Head of caudate nucleus (tissue), 42 donors: ENCODE results near the gene PHGDH.
A peak's percentile ranks its signal among the peaks of the same experiment; 100 is the strongest.
"Not testable (repeated sequence)": the region's sequence is repeated elsewhere in the genome, so short reads cannot be mapped to it uniquely, and the experiment has no call there.

Source experiments
- DNase-seq, 42 donors: peaks; one replicate each; pipeline versions ENCODE4 v3.0.0 to v3.0.0-alpha.2; 2020 to 2021; ENCODE audit warnings: mixed read lengths in 7 of 42
- intact Hi-C: fragments of 100-400 bp; cut with DNase I; formaldehyde crosslinking; loops from one replicate; pipeline ENCODE4 v1.15.0; 2022

The PHGDH gene

GRCh38 chr1:119688810-119689209, 22.9 kb upstream of the PHGDH start:
- intact Hi-C loops: no loop called here
- DNase-seq: no peak

- no peak for DNase-seq
- intact Hi-C loops: no loop called here
Measured at GRCh38 chr1:119689511-119689910, 22.2 kb upstream of the PHGDH start.

GRCh38 chr1:119696863-119697262, 14.9 kb upstream of the PHGDH start:
- intact Hi-C loops, DNase-seq: not testable (repeated sequence)

GRCh38 chr1:119697598-119697997, 14.1 kb upstream of the PHGDH start:
- no peak for DNase-seq
- intact Hi-C loops: no loop called here

- no peak for DNase-seq
- intact Hi-C loops: no loop called here
Measured at GRCh38 chr1:119700326-119700725, 11.4 kb upstream of the PHGDH start.

- no peak for DNase-seq
- intact Hi-C loops: no loop called here
Measured at GRCh38 chr1:119701659-119702058, 10.1 kb upstream of the PHGDH start.

- no peak for DNase-seq
- intact Hi-C loops: no loop called here
Measured at GRCh38 chr1:119702384-119702783, 9.3 kb upstream of the PHGDH start.

- DNase-seq: no peak
- intact Hi-C loops: no loop called here
Measured at GRCh38 chr1:119703666-119704450, 7.9 kb upstream of the PHGDH start.

GRCh38 chr1:119706599-119706998, 5.1 kb upstream of the PHGDH start:
- DNase-seq, intact Hi-C loops: not testable (repeated sequence)

- DNase-seq, intact Hi-C loops: not testable (repeated sequence)
Measured at GRCh38 chr1:119711356-119711803, 354 bp upstream of the PHGDH start.

GRCh38 chr1:119712342-119713038, 756 bp downstream of the PHGDH start:
- intact Hi-C loops: no loop called here
- peak in 41 of 42 donors; percentile 42 to 90 (median 72) for DNase-seq

- intact Hi-C loops: no loop called here
Measured at GRCh38 chr1:119713039-119713748, 1.5 kb downstream of the PHGDH start.

GRCh38 chr1:119713749-119714456, 2.2 kb downstream of the PHGDH start:
- intact Hi-C loops: no loop called here
- DNase-seq: peak in 22 of 42 donors; percentile 8 to 73 (median 40)

More at GRCh38 chr1:119713039-119713748, 1.5 kb downstream of the PHGDH start:
- peak in 31 of 42 donors; percentile 19 to 77 (median 46) for DNase-seq

- intact Hi-C loops: no loop called here
- DNase-seq: peak in 1 of 42 donors; percentile 28
Measured at GRCh38 chr1:119714583-119714982, 2.8 kb downstream of the PHGDH start.

GRCh38 chr1:119715542-119715941, 3.8 kb downstream of the PHGDH start:
- intact Hi-C loops: no loop called here
- DNase-seq: peak in 12 of 42 donors; percentile 21 to 68 (median 50)

GRCh38 chr1:119718409-119718808, 6.7 kb downstream of the PHGDH start:
- no peak for DNase-seq
- intact Hi-C loops: no loop called here

- intact Hi-C loops: no loop called here
- no peak for DNase-seq
Measured at GRCh38 chr1:119718972-119719371, 7.2 kb downstream of the PHGDH start.

- intact Hi-C loops: no loop called here
- no peak for DNase-seq
Measured at GRCh38 chr1:119720866-119721440, 9.2 kb downstream of the PHGDH start.

GRCh38 chr1:119721896-119722295, 10.2 kb downstream of the PHGDH start:
- intact Hi-C loops: no loop called here
- no peak for DNase-seq
